Occipital lobe (tissue), 2 donors: Measurements from ENCODE around the gene TAS2R41. TPM values are rescaled to one million over a fixed set of nuclear protein-coding genes. Genes with fewer than 3 reads are reported as not detected.

Source experiments
- DNase-seq: peaks from one replicate; lab custom pipeline; 2025; lab: John Stamatoyannopoulos, UW
- total RNA-seq: library from RNA; depleted of rRNA; stranded (reverse); fragments of >200 nt; gene quantifications from one replicate; pipeline ENCODE4 v1.2.3, GENCODE V29; 2014

TAS2R41 gene
- total RNA-seq, 1 donor from 2014 or later = not detected

DNA sequence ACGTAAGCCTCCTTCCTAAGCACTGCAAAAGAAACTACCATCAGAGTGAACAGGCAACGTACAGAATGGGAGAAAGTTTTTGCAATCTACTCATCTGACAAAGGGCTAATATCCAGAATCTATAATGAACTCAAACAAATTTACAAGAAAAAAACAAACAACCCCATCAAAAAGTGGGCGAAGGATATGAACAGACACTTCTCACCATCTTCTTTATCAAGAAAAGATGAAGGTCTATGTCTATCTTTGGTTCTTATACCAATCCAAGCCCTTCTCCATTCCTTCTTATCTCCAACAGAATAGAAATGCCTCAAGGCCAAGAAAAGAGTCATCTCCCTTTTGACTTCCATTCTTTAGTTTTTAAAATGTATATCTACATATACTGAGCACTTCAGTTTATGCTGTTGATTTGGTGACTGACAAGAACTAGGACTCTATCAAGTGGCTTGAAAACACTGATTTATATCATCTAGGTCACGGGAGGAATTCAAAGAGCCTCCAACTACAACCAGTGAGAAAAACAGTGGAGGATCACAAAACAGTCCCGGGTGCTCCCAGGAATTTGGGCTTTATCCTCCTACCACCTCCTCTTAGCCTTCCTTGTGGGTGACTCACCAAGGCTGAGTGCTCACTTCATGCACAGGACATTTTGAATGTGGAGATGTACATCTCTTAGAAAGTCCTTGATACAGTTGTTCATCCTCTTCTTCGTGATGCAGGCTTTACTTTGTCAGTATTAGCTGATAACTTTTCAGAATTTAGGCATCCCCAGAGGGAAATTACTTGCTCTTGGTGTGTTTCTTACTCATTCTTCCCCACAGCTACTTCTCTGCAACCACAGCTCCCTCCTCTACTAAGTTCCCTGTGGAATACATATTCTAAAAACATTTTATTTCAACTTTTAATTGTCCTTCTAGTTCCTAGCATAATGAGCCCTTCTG is 15.4 kb downstream of the TAS2R41 start:
- DNase-seq = no peak

GRCh38 chr7:143493751-143494150 is 16.1 kb downstream of the TAS2R41 start:
- DNase-seq = no peak

DNA sequence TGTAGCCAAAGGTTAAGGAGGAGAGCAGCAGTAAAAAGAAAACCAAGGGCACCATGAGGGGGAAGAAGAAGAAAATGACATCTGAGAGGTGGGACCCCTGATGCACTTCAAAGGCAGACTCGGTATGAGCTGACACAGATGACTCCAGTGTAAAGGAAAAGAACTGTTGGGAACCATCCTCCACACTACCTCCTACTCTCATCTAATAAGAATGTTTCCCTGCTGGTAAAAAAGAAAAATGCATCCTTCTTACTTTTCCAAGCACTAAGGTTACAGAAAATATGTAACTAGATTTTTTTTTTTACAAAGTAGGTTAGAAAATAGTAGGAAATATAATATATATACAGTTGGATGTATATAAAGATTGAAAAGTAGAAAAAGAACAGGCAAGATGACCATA is 16.9 kb downstream of the TAS2R41 start:
- no peak for DNase-seq

DNA sequence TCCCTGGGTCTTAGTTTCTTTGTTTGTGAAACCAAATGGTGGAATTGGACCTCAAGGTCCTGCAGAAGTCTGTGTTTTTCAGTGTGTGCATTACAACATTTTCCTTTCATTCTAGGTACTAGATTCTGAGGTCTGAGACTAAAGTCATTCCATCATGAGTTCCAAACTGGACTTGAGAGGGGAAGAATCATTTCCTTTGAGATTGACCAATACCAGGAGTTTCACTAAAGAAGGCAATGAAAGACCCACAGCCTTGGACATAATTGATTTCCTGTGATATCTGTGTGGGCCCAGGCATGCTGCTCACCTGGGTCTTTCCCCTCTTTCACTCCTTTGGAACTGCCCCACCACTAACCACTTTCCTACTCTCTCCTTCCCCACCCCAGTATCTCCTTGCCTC is 18.2 kb downstream of the TAS2R41 start:
- no peak for DNase-seq

GRCh38 chr7:143496263-143496662 is 18.6 kb downstream of the TAS2R41 start:
- DNase-seq = no peak

DNA sequence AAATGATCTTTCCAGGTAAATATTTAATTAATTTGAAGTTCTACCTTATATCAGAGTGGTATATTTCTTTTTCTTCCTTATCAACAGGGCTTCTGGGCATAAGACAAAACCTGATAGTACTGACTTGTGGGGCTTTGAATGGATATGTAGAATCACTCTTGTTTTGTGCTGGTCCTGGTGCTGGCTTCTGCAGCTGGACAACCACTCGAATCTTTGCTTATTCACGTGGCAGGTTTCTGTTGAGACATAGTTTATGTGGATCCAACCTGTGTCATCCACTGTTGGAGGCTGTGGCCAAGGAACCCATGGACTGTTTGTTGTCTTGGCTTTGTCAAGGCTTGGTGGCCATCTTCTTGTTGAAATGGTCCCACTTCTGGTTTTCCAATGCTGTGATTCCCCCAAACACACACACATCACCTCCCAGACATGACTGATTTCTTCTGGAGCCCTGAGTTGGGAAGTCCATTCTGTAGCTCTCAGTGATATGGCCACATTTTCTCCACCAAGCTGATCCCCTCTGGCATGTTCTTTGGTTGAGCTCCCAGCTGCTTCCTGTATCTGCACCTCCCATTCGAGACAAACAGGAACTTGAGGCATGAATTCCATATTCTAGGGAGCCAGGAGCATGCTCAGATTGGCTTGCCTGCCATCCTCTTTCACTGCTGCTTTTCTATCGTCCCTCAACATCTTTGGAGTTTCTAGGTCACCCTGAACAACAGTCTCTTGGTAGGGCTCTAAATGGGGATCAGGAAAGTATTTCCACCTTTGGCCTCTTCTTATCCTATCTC is 19.5 kb downstream of the TAS2R41 start:
- DNase-seq = no peak

- no peak for DNase-seq
Measured at GRCh38 chr7:143499246-143499645, 21.6 kb downstream of the TAS2R41 start.

GRCh38 chr7:143499743-143500348 is 22.2 kb downstream of the TAS2R41 start:
- no peak for DNase-seq

DNA sequence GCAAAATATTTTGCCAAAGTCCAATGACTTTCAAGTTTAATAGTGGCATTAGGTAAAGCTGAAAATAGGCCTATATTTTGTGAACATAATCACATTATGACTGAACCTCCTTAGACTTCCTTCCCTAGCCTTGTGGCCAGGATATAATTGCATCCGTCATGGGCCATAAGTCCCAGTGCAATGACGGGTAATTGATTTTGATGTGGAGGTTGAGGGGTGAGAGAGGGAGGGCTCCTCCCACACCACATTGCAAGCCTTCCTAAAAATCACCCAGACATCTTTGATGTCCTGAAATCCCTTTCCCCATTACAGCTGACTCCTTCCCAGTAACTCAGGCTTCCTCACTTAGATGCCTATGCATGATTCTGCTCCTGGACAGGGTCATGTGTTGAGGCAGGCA is 25.6 kb downstream of the TAS2R41 start:
- no peak for DNase-seq

DNA sequence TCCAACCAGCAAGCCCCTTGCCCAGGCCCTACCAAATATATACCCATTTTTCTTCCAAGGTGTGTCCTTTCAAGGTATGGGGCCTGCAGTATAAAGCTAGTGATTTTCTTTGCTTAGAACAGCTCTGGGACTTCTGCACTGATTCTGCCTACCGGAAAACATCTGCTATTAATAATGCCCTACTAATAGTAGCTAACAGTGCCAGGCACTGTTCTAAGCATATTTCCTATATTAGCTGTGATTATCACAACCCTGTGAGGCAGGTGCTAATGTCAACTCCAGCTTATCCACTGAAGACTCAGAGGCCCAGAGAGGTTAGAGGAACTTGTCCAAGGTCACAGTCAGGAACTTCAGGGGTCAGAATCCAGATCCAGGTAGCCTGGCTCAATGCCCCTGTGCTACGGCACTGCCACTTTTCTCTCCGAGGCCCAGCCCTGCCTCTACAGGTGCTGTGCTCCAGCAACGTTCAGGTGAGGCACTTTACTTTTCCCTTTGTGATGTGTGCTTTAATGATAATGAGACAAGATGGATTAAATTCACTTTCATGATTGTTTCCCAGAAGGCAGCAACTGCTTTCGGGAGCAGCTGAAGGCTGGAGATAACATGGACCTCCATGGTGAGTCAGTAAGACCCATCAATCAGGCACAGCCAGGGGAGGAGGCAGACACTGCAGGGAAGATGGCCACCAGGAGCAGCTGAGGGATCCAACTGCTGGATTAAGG is 26.7 kb downstream of the TAS2R41 start:
- no peak for DNase-seq

GRCh38 chr7:143504937-143505297 is 27.2 kb downstream of the TAS2R41 start:
- no peak for DNase-seq

- DNase-seq = no peak
Measured at GRCh38 chr7:143505838-143506237, 28.2 kb downstream of the TAS2R41 start.

GRCh38 chr7:143507094-143507518 is 29.4 kb downstream of the TAS2R41 start:
- no peak for DNase-seq

DNA sequence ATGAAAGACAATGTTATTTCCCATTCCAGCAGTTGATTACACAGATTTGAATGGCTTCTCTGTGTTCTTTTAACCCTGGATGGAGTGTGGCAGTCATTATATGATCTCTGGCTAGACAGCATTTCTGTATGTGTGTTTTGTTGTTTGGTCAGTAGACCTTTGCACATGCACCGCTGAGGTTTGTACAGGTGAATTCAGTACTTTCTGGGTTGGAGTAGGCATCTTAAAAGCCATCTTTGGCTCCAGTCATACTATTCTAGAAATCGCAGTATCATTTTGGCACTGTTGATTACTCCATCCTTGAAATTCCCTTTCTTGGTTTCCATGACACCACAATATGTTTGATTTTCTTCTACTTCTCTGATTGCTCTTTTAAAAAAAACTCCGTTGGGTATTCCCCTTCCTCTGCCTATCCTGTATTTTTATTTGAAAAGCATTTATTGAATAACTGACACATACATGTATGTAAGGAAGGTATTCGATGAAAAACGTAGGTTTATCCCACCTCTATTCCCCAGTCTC is 29.9 kb downstream of the TAS2R41 start:
- no peak for DNase-seq

GRCh38 chr7:143510854-143511592 is 33.4 kb downstream of the TAS2R41 start:
- no peak for DNase-seq

DNA sequence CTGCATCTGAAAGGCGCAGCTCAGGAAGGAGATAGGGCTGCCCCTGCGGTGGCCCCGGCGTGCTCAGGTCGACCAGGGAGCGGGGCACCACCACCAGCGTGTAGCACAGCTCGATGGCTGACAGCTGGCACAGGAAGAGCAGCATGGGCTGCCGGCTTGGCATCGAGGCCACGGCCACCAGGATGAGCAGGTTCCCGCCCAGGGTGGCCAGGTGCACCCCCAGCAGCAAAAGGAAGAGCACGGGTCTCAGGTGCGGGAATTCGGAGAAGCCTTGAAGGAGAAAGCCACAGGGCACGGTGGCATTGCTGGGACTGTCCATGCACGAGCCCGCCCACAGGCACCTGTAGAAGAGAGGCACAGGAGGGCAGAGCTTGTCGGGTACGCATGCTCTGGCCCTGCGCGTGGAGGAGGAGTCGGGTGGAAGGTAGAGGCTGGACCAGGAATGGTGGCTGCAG is 33.9 kb downstream of the TAS2R41 start:
- DNase-seq = no peak

DNA sequence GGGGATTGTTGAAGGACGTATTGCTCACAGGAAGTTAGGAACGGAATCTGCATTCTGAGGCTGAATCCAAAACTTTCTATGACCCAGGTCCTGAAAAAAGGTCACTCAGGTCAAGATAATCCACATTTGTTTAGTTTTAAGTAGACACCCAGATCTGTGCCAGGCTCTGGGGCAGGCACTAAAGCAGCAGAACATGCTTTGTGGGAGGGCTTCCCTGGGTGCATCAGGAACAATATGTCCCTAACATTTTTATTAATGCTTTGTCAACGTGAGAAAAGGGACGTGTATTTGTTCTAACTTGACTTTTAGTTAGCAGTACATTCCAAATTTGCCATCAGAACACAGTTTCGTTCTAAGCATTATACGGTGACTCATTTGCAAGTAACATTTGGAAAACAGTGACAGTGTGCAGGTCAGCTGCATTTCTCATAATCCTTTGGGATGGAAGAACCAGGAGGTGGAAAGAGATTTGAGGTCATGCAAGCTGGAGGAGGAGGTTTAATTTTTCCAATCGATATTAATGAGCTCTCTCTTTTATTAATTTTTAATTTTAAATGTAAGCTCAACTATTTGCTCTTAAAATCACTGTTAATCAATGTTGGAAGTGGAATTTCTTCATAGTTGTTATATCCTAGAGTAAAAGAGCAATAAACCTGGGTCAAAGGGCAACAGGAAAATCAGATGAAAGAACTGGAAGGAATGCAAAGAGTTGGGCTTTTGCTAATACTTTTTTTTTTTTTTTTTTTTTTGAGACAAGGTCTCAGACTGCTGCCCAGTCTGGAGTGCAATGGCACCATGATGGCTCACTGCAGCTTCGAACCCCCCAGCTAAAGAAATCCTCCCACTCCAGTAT is 35.0 kb downstream of the TAS2R41 start:
- DNase-seq = no peak

GRCh38 chr7:143514487-143514886 is 36.8 kb downstream of the TAS2R41 start:
- DNase-seq = no peak

GRCh38 chr7:143514995-143515735 is 37.5 kb downstream of the TAS2R41 start:
- DNase-seq = peak; percentile 26
